PFSK-1 (cell line): ENCODE results near the gene SLC25A26.

Experiments
- POLR2AphosphoS5 ChIP-seq: IDR thresholded peaks from 2 replicates; pipeline ENCODE4 v1.6.1; 2012; ENCODE audit warnings: low read depth, mild to moderate bottlenecking, control low read depth, low read length, moderate library complexity
- SIN3A ChIP-seq: IDR thresholded peaks from 2 replicates; pipeline ENCODE4 v1.6.1; 2012; ENCODE audit warnings: mild to moderate bottlenecking, low read length, moderate library complexity, borderline replicate concordance; ENCODE audit not compliant: insufficient read depth
- TAF1 ChIP-seq: IDR thresholded peaks from 2 replicates; pipeline ENCODE4 v1.6.1; 2012; ENCODE audit warnings: low read length, control low read depth, borderline replicate concordance; ENCODE audit not compliant: insufficient read depth
- TF ChIP-seq, protein P1 (sequence below), 2 experiments: IDR thresholded peaks; 2 replicates each; pipeline versions ENCODE4 v1.6.1 to v1.8.0; 2011 to 2012; ENCODE audit warnings: low read depth in 2 of 2, low read length in 2 of 2, control low read depth in 1 of 2, inconsistent platforms in 1 of 2, mild to moderate bottlenecking in 1 of 2, moderate library complexity in 1 of 2; ENCODE audit not compliant: insufficient read depth in 1 of 2

DNA sequence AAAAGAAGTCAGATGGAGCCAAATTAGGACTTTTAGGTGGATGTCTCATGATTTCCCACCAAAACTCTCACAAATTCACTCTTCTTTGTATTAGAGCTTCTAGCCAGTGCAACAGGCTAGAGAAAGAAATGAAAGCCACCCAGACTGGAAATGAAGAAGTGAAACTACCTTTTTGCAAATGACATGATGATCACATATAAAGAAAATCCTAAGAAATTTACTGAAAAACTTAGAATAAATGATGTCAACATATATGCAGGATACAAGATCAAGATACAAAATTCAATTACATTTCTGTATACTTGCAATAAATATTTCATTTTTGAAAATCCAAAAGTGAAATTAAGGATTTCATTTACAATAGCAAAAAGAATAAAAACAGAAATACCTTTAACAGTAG, 169.2 kb downstream of the SLC25A26 start:
- TF ChIP-seq SIN3A (no peak), POLR2AphosphoS5 (no peak), TAF1 (no peak)
- TF ChIP-seq, protein P1, sequence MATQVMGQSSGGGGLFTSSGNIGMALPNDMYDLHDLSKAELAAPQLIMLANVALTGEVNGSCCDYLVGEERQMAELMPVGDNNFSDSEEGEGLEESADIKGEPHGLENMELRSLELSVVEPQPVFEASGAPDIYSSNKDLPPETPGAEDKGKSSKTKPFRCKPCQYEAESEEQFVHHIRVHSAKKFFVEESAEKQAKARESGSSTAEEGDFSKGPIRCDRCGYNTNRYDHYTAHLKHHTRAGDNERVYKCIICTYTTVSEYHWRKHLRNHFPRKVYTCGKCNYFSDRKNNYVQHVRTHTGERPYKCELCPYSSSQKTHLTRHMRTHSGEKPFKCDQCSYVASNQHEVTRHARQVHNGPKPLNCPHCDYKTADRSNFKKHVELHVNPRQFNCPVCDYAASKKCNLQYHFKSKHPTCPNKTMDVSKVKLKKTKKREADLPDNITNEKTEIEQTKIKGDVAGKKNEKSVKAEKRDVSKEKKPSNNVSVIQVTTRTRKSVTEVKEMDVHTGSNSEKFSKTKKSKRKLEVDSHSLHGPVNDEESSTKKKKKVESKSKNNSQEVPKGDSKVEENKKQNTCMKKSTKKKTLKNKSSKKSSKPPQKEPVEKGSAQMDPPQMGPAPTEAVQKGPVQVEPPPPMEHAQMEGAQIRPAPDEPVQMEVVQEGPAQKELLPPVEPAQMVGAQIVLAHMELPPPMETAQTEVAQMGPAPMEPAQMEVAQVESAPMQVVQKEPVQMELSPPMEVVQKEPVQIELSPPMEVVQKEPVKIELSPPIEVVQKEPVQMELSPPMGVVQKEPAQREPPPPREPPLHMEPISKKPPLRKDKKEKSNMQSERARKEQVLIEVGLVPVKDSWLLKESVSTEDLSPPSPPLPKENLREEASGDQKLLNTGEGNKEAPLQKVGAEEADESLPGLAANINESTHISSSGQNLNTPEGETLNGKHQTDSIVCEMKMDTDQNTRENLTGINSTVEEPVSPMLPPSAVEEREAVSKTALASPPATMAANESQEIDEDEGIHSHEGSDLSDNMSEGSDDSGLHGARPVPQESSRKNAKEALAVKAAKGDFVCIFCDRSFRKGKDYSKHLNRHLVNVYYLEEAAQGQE (IDR thresholded peaks at IDR 0.05; ENCODE audit: insufficient read depth in 1 of 2, low read depth in 2 of 2, low read length in 2 of 2), result no peak
